ENCODE data around the gene PDZK1IP1. TPM values are rescaled to one million over a fixed set of nuclear protein-coding genes. Genes with fewer than 3 reads are reported as not detected.
A peak's percentile ranks its signal among the peaks of the same experiment; 100 is the strongest.
"Not testable (repeated sequence)": the region's sequence is repeated elsewhere in the genome, so short reads cannot be mapped to it uniquely, and the experiment has no call there.

The PDZK1IP1 gene
- total RNA-seq, 1 donor from 2014 or later, result not detected

DNA sequence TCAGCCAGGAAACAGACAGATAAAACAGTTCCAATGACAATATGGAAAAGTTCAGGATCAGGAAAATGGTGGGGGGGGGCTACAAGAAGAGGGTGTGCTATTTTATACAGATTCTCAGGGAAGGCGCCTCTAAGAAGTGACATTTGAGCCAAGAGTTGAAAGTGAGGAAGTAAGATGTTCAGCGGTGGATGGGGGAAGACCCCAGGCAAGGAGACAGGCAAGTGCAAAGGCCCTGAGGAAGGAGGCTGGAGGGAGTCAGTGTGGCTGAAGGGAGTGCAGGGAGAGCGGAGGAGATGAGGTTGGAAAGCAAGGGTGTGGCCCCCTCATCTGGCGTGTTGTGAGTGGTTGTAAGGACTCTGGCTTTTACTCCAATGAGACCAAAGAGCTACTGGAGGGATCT, 8.4 kb upstream of the PDZK1IP1 start:
- H3K4me1 Mint-ChIP-seq (ENCODE audit: low read depth, unreplicated experiment), result peaks cover 3% of the 10 kb centered on the region
- H3K36me3 Mint-ChIP-seq (ENCODE audit: unreplicated experiment), result peaks cover 9% of the 10 kb centered on the region
- no peak overlapping the region for H3K27ac Mint-ChIP-seq (ENCODE audit: unreplicated experiment)
- no peak overlapping the region for H3K4me3 Mint-ChIP-seq (ENCODE audit: unreplicated experiment)
- peaks cover 4% of the 10 kb centered on the region for H3K27me3 Mint-ChIP-seq (ENCODE audit: unreplicated experiment)
- TF ChIP-seq, protein P1, sequence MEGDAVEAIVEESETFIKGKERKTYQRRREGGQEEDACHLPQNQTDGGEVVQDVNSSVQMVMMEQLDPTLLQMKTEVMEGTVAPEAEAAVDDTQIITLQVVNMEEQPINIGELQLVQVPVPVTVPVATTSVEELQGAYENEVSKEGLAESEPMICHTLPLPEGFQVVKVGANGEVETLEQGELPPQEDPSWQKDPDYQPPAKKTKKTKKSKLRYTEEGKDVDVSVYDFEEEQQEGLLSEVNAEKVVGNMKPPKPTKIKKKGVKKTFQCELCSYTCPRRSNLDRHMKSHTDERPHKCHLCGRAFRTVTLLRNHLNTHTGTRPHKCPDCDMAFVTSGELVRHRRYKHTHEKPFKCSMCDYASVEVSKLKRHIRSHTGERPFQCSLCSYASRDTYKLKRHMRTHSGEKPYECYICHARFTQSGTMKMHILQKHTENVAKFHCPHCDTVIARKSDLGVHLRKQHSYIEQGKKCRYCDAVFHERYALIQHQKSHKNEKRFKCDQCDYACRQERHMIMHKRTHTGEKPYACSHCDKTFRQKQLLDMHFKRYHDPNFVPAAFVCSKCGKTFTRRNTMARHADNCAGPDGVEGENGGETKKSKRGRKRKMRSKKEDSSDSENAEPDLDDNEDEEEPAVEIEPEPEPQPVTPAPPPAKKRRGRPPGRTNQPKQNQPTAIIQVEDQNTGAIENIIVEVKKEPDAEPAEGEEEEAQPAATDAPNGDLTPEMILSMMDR (IDR thresholded peaks at IDR 0.05; ENCODE audit: partially characterized antibody, unreplicated experiment), result no peak
- peaks cover 2% of the 10 kb centered on the region for H3K9me3 Mint-ChIP-seq (ENCODE audit: unreplicated experiment)
- no peak for DNase-seq

DNA sequence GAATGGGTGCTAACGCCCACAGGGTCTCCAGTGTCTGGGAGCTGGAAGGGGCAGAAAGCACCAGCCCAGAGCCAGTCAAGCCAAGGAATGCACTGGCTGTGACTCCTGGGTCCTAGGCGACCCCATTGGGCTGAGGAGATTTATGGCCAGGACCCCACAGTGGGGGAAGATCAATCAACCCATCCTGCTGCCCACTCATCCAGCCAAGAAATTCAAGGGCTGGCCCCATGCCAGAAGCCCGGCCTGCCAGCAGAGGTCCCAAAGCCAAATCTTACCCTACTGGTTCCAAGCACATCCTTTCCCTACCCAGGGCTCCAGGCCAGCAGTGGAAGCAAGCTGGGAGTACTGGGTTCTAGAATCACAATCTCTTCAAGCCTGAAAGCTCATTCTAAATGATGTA, 6.8 kb upstream of the PDZK1IP1 start:
- TF ChIP-seq, protein P1 (IDR thresholded peaks at IDR 0.05; ENCODE audit: partially characterized antibody, unreplicated experiment), result no peak
- Mint-ChIP-seq H3K9me3 (ENCODE audit: unreplicated experiment) (no peaks in the 10 kb centered on the region), H3K27ac (ENCODE audit: unreplicated experiment) (no peak overlapping the region), H3K36me3 (ENCODE audit: unreplicated experiment) (peaks cover 9% of the 10 kb centered on the region), H3K27me3 (ENCODE audit: unreplicated experiment) (peaks cover 4% of the 10 kb centered on the region), H3K4me3 (ENCODE audit: unreplicated experiment) (no peak overlapping the region), H3K4me1 (ENCODE audit: low read depth, unreplicated experiment) (peaks cover 10% of the 10 kb centered on the region)
- DNase-seq, result no peak

DNA sequence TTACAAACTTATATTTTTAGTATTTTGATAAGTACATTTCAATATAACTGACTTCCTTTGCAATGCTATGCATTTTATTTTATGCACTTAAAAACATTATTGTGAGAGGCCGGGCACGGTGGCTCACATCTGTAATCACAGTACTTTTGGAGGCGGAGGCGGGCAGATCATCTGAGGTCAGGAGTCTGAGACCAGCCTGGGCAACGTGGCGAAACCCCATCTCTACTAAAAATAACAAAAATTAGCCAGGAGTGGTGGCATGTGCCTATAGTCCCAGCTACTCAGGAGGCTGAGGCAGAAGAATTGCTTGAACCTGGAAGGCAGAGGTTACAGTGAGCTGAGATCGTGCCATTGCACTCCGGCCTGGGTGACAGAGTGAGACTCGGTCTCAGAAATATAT, 6.1 kb upstream of the PDZK1IP1 start:
- not testable (repeated sequence) for DNase-seq; H3K4me3 Mint-ChIP-seq (ENCODE audit: unreplicated experiment); H3K27ac Mint-ChIP-seq (ENCODE audit: unreplicated experiment); H3K9me3 Mint-ChIP-seq (ENCODE audit: unreplicated experiment); H3K27me3 Mint-ChIP-seq (ENCODE audit: unreplicated experiment); H3K36me3 Mint-ChIP-seq (ENCODE audit: unreplicated experiment)
- H3K4me1 Mint-ChIP-seq (ENCODE audit: low read depth, unreplicated experiment), result peaks cover 14% of the 10 kb centered on the region

DNA sequence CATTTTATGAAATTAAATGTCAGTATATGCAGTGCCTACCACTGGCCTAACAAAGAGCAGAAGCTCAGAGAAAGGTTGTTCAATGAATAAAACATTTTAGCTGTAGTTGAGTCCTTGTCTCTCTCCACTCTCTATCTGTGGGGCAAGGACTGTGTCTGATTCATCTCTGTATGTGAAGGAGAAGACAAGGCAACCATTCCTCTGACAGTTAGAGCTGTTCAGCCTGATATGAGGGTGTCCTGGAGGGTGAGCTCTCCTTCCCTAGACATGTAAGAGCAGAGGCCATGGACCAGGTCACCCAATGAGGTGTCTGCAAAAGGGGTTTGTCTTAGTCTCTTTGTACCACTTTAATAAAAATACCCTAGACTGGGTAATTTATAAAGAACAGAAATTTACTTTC, 4.5 kb upstream of the PDZK1IP1 start:
- no peak overlapping the region for H3K4me3 Mint-ChIP-seq (ENCODE audit: unreplicated experiment)
- peaks cover 9% of the 10 kb centered on the region for H3K36me3 Mint-ChIP-seq (ENCODE audit: unreplicated experiment)
- H3K9me3 Mint-ChIP-seq (ENCODE audit: unreplicated experiment), result peaks cover 2% of the 10 kb centered on the region
- TF ChIP-seq, protein P1 (IDR thresholded peaks at IDR 0.05; ENCODE audit: partially characterized antibody, unreplicated experiment), result no peak
- H3K27me3 Mint-ChIP-seq (ENCODE audit: unreplicated experiment), result peaks cover 5% of the 10 kb centered on the region
- DNase-seq, result no peak
- H3K4me1 Mint-ChIP-seq (ENCODE audit: low read depth, unreplicated experiment), result peaks cover 14% of the 10 kb centered on the region
- no peak overlapping the region for H3K27ac Mint-ChIP-seq (ENCODE audit: unreplicated experiment)

DNA sequence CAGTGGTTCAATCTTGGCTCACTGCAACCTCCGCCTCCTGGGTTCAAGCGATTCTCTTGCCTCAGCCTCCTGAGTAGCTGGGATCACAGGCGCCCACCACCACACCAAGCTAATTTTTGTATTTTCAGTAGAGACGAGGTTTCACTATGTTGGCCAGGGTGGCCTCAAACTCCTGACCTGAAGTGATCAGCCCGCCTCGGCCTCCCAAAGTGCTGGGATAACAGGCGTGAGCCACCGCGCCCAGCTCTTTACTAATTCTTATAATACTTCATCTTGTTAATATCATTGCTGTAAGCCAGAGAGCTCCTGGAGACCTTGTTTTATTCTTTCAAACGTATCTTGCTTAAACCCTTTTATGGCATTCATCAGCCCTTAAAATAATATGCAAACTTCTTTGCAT, 3.7 kb upstream of the PDZK1IP1 start:
- DNase-seq; H3K9me3 Mint-ChIP-seq (ENCODE audit: unreplicated experiment); H3K36me3 Mint-ChIP-seq (ENCODE audit: unreplicated experiment); H3K27me3 Mint-ChIP-seq (ENCODE audit: unreplicated experiment); H3K4me3 Mint-ChIP-seq (ENCODE audit: unreplicated experiment); H3K27ac Mint-ChIP-seq (ENCODE audit: unreplicated experiment): not testable (repeated sequence)
- peaks cover 14% of the 10 kb centered on the region for H3K4me1 Mint-ChIP-seq (ENCODE audit: low read depth, unreplicated experiment)

DNA sequence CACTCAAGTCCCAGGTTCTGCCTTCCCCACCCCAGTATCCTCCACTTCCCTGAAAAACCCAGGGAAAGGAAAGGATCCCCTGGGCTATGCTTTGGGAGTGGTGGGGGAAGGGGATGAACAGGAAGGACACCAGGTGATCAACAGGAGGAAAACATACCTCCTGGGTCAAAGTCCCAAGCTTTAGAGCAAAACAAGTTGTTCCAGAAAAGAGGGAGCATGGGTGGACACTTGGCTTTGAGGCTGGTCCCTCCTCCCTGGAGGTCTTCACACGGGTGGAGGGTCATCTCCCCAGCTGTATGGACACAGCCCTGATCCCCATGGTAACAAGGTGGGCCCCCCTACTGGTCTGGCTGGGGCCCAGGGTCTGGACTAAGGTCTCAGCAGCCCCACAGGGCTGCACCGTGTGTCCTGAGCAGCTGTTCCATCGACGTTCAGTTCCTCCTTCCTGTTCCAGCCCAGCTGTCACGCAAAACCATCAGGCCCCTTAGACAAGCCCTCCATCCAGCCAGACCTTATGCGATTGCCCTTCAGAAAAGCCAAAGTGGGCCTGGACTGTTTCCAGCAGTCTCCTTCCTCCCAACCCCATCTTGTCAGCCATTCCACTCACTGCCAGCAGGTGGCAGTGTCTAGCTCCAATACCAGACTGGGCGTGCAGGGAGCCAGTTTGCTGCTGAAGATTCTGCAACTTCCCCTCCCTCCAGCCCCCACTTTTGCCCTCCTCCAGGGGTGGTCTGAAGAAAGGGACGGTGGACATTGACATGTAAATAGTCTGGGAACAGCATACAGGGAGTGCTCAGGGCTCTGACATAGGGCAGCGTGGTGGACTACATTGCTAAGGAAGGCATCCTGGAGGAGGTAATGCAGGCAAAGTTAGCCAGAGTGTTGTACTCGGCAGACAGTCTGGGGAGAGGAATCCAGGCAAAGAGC, 2.9 kb upstream of the PDZK1IP1 start:
- no peak overlapping the region for H3K4me3 Mint-ChIP-seq (ENCODE audit: unreplicated experiment)
- H3K9me3 Mint-ChIP-seq (ENCODE audit: unreplicated experiment), result peaks cover 2% of the 10 kb centered on the region
- H3K27ac Mint-ChIP-seq (ENCODE audit: unreplicated experiment), result peak overlapping the region; percentile 67

More for the DNA sequence above, 2.9 kb upstream of the PDZK1IP1 start:
- DNase-seq, result peak; percentile 87
- Mint-ChIP-seq H3K27me3 (ENCODE audit: unreplicated experiment) (peaks cover 3% of the 10 kb centered on the region), H3K4me1 (ENCODE audit: low read depth, unreplicated experiment) (peaks cover 14% of the 10 kb centered on the region), H3K36me3 (ENCODE audit: unreplicated experiment) (peaks cover under 1% of the 10 kb centered on the region)
- TF ChIP-seq, protein P1 (IDR thresholded peaks at IDR 0.05; ENCODE audit: partially characterized antibody, unreplicated experiment), result peak; percentile 92

All from glutamatergic neuron (in vitro differentiated cells).